Measurements from ENCODE around the gene DISP3.

The DISP3 gene

DNA sequence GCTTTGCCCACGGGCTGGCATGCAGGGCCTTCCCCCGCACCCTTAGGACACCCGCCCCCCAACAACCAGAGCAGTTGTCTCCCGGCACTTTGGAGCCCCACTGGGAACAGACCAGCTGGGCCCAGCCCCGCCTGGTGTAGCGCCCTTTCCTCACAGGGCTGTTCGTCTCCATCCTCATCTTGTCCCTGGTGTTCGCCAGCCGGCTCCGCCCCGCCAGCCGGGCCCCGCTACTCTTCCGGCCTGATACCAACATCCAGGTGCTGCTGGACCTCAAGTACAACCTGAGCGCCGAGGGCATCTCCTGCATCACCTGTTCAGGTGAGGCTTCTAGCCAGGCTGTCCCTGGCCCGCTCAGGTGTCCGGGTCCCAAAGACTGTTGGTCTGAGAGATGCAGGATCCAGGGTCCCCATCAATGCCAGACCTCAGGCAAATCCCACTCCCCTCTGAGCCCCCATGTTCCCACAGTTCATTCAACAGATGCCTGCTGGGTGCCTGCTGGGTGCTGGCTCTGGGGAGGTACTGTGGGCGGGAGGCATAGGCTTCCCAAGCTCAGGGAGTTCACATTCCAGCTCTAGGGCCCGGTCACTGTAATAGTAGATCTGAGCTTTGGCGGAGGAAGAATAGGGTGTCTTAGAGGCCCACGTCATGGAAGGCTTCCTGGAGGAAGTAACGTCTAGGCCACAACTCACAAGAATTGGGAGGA is 41.7 kb downstream of the DISP3 start:
- Histone ChIP-seq H3K36me3 (ENCODE audit: control insufficient read depth, insufficient read depth, low read length) (no peaks in the 10 kb centered on the region), H3K4me3 (replicated peaks; ENCODE audit: low read depth, low read length) (no peak overlapping the region), H3K27me3 (replicated peaks; ENCODE audit: control insufficient read depth, insufficient read depth, low read length) (no peaks in the 10 kb centered on the region; the same call in 1 of the 2 replicates)
- no peak for DNase-seq (ENCODE audit: extremely low read depth, insufficient read length)
- TF ChIP-seq, protein P1, sequence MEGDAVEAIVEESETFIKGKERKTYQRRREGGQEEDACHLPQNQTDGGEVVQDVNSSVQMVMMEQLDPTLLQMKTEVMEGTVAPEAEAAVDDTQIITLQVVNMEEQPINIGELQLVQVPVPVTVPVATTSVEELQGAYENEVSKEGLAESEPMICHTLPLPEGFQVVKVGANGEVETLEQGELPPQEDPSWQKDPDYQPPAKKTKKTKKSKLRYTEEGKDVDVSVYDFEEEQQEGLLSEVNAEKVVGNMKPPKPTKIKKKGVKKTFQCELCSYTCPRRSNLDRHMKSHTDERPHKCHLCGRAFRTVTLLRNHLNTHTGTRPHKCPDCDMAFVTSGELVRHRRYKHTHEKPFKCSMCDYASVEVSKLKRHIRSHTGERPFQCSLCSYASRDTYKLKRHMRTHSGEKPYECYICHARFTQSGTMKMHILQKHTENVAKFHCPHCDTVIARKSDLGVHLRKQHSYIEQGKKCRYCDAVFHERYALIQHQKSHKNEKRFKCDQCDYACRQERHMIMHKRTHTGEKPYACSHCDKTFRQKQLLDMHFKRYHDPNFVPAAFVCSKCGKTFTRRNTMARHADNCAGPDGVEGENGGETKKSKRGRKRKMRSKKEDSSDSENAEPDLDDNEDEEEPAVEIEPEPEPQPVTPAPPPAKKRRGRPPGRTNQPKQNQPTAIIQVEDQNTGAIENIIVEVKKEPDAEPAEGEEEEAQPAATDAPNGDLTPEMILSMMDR (IDR thresholded peaks at IDR 0.05; ENCODE audit: insufficient read depth, low read length, poor library complexity, severe bottlenecking) = no peak

DNA sequence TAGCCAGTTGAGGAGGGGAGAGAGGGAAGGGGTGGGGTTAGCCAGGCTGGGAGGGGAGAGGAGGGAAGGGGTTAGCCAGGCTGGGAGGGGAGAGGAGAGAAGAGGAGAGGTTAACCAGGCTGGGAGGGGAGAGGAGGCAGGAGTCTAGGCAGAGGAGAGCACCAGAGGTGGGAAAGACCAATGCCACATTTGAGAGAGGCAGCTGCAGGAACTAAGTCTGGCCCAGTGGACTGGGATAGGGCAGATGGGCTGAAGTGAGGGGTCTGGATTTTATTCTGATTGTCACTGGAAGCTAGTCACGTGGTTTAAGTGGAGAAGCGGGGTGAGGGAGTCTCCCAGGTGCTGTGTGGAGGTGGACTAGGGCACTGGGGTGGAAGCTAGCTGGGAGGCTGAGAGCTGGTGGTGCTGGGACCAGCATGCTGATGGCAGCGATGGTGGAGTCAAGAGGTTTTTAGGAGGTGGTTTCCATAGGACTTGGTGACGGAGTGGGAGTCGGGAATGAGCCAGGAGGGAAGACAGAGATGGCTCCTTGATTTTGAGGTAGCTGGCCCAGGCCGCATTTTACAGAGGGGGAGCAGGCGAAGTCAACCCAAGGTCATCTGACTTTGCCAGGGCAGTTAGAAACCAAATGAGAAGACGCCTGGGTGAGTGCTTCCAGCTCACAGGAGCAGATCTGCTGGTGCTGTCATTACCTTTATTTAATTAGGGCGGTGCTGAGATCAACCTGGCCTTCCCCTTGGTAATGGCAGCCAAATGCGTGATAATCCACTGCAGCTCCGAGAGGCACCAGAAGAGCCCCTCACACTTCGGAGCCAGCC is 42.8 kb downstream of the DISP3 start:
- TF ChIP-seq, protein P1 (IDR thresholded peaks at IDR 0.05; ENCODE audit: insufficient read depth, low read length, poor library complexity, severe bottlenecking) = no peak
- no peaks in the 10 kb centered on the region for H3K36me3 ChIP-seq (ENCODE audit: control insufficient read depth, insufficient read depth, low read length)
- H3K4me3 ChIP-seq (replicated peaks; ENCODE audit: low read depth, low read length) = no peak overlapping the region
- DNase-seq (ENCODE audit: extremely low read depth, insufficient read length) = no peak
- H3K27me3 ChIP-seq (replicated peaks; ENCODE audit: control insufficient read depth, insufficient read depth, low read length) = no peaks in the 10 kb centered on the region; the same call in 1 of the 2 replicates

DNA sequence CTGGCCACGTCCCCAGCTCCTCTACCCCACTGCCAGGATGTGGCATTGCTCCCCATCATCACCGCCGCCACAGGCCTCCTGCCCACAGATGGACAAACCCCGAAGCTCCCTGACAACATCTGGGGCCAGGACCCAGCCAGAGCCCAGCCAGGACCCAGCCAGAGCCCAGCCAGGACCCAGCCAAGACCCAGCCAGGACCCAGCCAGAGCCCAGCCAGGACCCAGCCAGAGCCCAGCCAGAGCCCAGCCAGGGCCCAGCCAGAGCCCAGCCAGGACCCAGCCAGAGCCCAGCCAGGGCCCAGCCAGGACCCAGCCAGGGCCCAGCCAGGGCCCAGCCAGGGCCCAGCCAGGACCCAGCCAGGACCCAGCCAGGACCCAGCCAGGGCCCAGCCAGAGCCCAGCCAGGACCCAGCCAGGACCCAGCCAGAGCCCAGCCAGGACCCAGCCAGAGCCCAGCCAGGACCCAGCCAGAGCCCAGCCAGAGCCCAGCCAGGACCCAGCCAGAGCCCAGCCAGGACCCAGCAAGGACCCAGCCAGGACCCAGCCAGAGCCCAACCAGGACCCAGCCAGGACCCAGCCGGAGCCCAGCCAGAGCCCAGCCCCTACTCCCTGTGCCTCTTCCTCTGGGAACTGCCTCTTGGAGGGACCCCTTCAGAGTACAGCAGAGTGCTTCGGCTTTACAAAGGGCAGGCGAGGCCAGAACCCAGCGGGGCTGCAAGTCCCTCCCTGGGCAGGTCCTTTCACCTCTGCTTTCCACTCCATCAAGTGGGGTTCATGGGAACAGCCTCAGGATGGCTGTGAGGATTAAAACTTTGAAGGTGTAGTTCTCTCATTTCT is 43.7 kb downstream of the DISP3 start:
- TF ChIP-seq, protein P1 (IDR thresholded peaks at IDR 0.05; ENCODE audit: insufficient read depth, low read length, poor library complexity, severe bottlenecking) = no peak
- Histone ChIP-seq H3K27me3 (replicated peaks; ENCODE audit: control insufficient read depth, insufficient read depth, low read length) (no peaks in the 10 kb centered on the region), H3K36me3 (ENCODE audit: control insufficient read depth, insufficient read depth, low read length) (no peaks in the 10 kb centered on the region), H3K4me3 (replicated peaks; ENCODE audit: low read depth, low read length) (no peak overlapping the region)
- no peak for DNase-seq (ENCODE audit: extremely low read depth, insufficient read length)

DNA sequence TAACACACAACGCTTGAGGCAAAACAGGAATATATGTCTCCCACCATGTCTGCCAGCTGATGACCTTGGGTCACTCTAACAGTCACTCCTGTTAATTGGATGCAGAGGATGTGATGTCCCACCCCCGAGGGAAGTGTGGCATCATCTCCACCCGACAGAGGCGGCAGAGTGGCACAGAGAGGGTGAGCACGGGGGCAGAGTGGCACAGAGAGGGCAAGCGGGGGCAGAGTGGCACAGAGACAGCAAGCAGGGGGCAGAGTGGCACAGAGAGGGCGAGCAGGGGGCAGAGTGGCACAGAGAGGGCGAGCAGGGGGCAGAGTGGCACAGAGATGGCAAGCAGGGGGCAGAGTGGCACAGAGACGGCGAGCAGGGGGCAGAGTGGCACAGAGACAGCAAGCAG is 44.3 kb downstream of the DISP3 start:
- Histone ChIP-seq H3K4me3 (replicated peaks; ENCODE audit: low read depth, low read length) (no peak overlapping the region), H3K27me3 (replicated peaks; ENCODE audit: control insufficient read depth, insufficient read depth, low read length) (no peaks in the 10 kb centered on the region), H3K36me3 (ENCODE audit: control insufficient read depth, insufficient read depth, low read length) (no peaks in the 10 kb centered on the region)
- TF ChIP-seq, protein P1 (IDR thresholded peaks at IDR 0.05; ENCODE audit: insufficient read depth, low read length, poor library complexity, severe bottlenecking) = no peak
- DNase-seq (ENCODE audit: extremely low read depth, insufficient read length) = no peak

DNA sequence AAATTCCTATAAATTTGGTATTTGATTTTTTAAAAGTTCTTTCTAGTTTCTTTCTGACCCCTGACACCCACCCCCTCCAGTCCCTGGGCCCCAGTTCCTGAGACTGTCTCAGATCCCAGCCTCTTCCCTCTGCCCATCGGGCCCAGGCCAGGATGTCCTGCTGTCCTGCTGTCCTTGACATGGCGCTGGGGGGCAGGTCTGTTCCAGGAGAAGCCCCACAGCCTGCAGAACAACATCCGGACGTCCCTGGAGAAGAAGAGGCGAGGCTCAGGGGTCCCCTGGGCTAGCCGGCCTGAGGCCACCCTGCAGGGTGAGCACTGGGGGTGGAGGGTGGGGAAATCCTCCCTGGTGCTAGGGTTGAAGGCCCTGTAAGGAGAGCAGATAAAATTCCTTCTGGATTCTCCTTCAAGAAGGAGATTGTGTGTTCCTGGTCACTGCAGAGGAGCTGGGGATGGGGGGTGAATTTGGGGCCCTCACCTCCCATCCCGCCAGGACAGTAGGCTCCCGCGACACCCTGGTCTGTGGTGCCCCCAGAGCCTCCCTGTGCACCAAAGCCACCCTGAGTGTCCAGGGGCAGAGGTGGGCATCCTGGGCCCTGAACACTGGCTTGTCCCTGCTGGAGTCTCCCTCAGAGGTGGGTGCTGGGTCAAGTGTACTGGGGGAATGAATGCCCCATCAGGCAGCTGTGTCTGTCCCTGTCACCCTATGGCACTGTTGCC is 45.0 kb downstream of the DISP3 start:
- Histone ChIP-seq H3K36me3 (ENCODE audit: control insufficient read depth, insufficient read depth, low read length) (no peaks in the 10 kb centered on the region), H3K27me3 (replicated peaks; ENCODE audit: control insufficient read depth, insufficient read depth, low read length) (no peaks in the 10 kb centered on the region; the same call in 1 of the 2 replicates), H3K4me3 (replicated peaks; ENCODE audit: low read depth, low read length) (no peak overlapping the region)
- no peak for DNase-seq (ENCODE audit: extremely low read depth, insufficient read length)
- TF ChIP-seq, protein P1 (IDR thresholded peaks at IDR 0.05; ENCODE audit: insufficient read depth, low read length, poor library complexity, severe bottlenecking) = no peak
